K562 (cell line): Measurements from ENCODE around the gene MSH4. TPM values are rescaled to one million over a fixed set of nuclear protein-coding genes. Genes with fewer than 3 reads are reported as not detected.

Experiments
- CHAMP1 ChIP-seq: fragments of 450-650 bp; IDR thresholded peaks from 2 replicates; pipeline ENCODE4 v1.6.1; 2016; ENCODE audit warnings: mild to moderate bottlenecking
- CTBP1 ChIP-seq: fragments of 450-650 bp; IDR thresholded peaks from 2 replicates; pipeline ENCODE4 v1.6.1; 2016; ENCODE audit warnings: borderline replicate concordance
- EP400 ChIP-seq: fragments of 450-650 bp; IDR thresholded peaks from 2 replicates; pipeline ENCODE4 v1.6.1; 2017; ENCODE audit warnings: antibody characterized with exemption, mild to moderate bottlenecking, moderate library complexity
- ESRRA ChIP-seq: fragments of 450-650 bp; IDR thresholded peaks from 2 replicates; pipeline ENCODE4 v1.6.1; 2014; ENCODE audit warnings: low read depth, mild to moderate bottlenecking, moderate library complexity, borderline replicate concordance
- KAT2B ChIP-seq: IDR thresholded peaks from one replicate; pipeline ENCODE4 v1.6.1; 2012; ENCODE audit warnings: low read depth, mild to moderate bottlenecking, control low read depth, inconsistent platforms, low read length, moderate library complexity
- MLLT1 ChIP-seq, 2 experiments: fragments of 450-650 bp; IDR thresholded peaks; 2 replicates each; pipeline ENCODE4 v1.6.1; 2016
- POLR3G ChIP-seq: IDR thresholded peaks from 2 replicates; pipeline ENCODE4 v1.6.1; 2011; ENCODE audit not compliant: insufficient read length, insufficient replicate concordance; ENCODE audit errors: extremely low read depth
- POU5F1 ChIP-seq: fragments of 150-350 bp; IDR thresholded peaks from 2 replicates; pipeline ENCODE4 v1.6.1; 2014; ENCODE audit warnings: borderline replicate concordance, low read length, low read depth, mild to moderate bottlenecking; ENCODE audit not compliant: partially characterized antibody
- SMARCE1 ChIP-seq: fragments of 450-650 bp; IDR thresholded peaks from 2 replicates; pipeline ENCODE4 v1.7.1; 2016; ENCODE audit warnings: mild to moderate bottlenecking
- U2AF2 ChIP-seq: fragments of 200-400 bp; formaldehyde crosslinking; optimal IDR thresholded peaks from 2 replicates; pipeline ENCODE3; 2017; ENCODE audit warnings: low read depth, mild to moderate bottlenecking, low read length
- ZNF764 ChIP-seq: fragments of 250-450 bp; sonication (Bioruptor Pico); IDR thresholded peaks from 2 replicates; pipeline ENCODE4 v1.4.0; 2020; ENCODE audit warnings: low read depth, mild to moderate bottlenecking, moderate library complexity
- polyA plus RNA-seq, 8 experiments: library from polyadenylated mRNA; depleted of rRNA in 4 of 8; stranded (reverse) in 5 of 8; unstranded in 3 of 8; fragments of >200 nt; fragmentation: Nextera tagmentation in 2 of 8; fragmentation: Illumina TruSeq in 1 of 8; extraction: Ambion mirVana in 2 of 8; extraction: Trizol in 1 of 8; gene quantifications; 2 replicates each; pipeline versions ENCODE4 v1.2.1 to v1.2.3, GENCODE V29; 2011 to 2014; ENCODE audit warnings: inconsistent platforms in 1 of 8, missing spikeins in 1 of 8
- total RNA-seq, 7 experiments: library from RNA; depleted of rRNA in 6 of 7; stranded (reverse); fragments of >200 nt in 6 of 7; fragmentation: Illumina TruSeq in 2 of 7; extraction: Trizol in 2 of 7; gene quantifications; 2 replicates each; pipeline versions ENCODE4 v1.2.1 to v1.2.3, GENCODE V29; 2011 to 2021; ENCODE audit warnings: low replicate concordance in 1 of 7
- TF ChIP-seq, protein P1 (sequence below): fragments of 450-650 bp; IDR thresholded peaks from 2 replicates; pipeline ENCODE4 v1.6.1; 2016; ENCODE audit warnings: low read depth
- TF ChIP-seq, protein P2 (sequence below): fragments of 450-650 bp; IDR thresholded peaks from 2 replicates; pipeline ENCODE4 v1.6.1; 2017; ENCODE audit warnings: mild to moderate bottlenecking, moderate library complexity

MSH4 gene
- total and polyA plus RNA-seq, 9 of the 15 experiments (the other 6 are each of a cell fraction or from before 2014, with no cell fraction given), result 0.04 to 0.18 (median 0.12) TPM; not detected in 4

GRCh38 chr1:75796376-75797272, at the start of gene MSH4 (continued):
- TF ChIP-seq MLLT1 (IDR thresholded peaks at IDR 0.05) (peak in 1 of 2 experiments; percentile 28; a peak in 1 of 4 replicates), POLR3G (no peak), CTBP1 (peak; percentile 20; the same call in 1 of the 2 replicates), CHAMP1 (no peak), KAT2B (no peak), ESRRA (no peak), EP400 (no peak), SMARCE1 (no peak), ZNF764 (no peak), POU5F1 (no peak), U2AF2 (no peak)
- TF ChIP-seq, protein P1, sequence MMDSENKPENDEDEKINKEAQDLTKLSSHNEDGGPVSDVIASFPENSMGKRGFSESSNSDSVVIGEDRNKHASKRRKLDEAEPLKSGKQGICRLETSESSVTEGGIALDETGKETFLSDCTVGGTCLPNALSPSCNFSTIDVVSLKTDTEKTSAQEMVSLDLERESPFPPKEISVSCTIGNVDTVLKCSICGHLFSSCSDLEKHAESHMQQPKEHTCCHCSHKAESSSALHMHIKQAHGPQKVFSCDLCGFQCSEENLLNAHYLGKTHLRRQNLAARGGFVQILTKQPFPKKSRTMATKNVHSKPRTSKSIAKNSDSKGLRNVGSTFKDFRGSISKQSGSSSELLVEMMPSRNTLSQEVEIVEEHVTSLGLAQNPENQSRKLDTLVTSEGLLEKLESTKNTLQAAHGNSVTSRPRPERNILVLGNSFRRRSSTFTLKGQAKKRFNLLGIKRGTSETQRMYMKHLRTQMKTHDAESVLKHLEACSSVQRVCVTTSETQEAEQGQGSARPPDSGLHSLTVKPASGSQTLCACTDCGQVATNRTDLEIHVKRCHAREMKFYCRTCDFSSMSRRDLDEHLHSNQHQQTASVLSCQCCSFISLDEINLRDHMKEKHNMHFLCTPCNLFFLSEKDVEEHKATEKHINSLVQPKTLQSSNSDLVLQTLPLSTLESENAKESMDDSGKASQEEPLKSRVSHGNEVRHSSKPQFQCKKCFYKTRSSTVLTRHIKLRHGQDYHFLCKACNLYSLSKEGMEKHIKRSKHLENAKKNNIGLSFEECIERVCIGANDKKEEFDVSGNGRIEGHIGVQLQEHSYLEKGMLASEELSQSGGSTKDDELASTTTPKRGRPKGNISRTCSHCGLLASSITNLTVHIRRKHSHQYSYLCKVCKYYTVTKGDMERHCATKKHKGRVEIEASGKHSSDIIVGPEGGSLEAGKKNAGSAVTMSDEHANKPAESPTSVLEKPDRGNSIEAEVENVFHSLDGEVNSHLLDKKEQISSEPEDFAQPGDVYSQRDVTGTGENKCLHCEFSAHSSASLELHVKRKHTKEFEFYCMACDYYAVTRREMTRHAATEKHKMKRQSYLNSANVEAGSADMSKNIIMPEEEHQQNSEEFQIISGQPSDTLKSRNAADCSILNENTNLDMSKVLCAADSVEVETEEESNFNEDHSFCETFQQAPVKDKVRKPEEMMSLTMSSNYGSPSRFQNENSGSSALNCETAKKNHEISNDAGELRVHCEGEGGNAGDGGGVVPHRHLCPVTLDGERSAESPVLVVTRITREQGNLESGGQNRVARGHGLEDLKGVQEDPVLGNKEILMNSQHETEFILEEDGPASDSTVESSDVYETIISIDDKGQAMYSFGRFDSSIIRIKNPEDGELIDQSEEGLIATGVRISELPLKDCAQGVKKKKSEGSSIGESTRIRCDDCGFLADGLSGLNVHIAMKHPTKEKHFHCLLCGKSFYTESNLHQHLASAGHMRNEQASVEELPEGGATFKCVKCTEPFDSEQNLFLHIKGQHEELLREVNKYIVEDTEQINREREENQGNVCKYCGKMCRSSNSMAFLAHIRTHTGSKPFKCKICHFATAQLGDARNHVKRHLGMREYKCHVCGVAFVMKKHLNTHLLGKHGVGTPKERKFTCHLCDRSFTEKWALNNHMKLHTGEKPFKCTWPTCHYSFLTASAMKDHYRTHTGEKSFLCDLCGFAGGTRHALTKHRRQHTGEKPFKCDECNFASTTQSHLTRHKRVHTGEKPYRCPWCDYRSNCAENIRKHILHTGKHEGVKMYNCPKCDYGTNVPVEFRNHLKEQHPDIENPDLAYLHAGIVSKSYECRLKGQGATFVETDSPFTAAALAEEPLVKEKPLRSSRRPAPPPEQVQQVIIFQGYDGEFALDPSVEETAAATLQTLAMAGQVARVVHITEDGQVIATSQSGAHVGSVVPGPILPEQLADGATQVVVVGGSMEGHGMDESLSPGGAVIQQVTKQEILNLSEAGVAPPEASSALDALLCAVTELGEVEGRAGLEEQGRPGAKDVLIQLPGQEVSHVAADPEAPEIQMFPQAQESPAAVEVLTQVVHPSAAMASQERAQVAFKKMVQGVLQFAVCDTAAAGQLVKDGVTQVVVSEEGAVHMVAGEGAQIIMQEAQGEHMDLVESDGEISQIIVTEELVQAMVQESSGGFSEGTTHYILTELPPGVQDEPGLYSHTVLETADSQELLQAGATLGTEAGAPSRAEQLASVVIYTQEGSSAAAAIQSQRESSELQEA, result no peak
- TF ChIP-seq, protein P2, sequence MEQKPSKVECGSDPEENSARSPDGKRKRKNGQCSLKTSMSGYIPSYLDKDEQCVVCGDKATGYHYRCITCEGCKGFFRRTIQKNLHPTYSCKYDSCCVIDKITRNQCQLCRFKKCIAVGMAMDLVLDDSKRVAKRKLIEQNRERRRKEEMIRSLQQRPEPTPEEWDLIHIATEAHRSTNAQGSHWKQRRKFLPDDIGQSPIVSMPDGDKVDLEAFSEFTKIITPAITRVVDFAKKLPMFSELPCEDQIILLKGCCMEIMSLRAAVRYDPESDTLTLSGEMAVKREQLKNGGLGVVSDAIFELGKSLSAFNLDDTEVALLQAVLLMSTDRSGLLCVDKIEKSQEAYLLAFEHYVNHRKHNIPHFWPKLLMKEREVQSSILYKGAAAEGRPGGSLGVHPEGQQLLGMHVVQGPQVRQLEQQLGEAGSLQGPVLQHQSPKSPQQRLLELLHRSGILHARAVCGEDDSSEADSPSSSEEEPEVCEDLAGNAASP, result no peak
